SU-DHL-6 (cell line): ENCODE results near the gene CASS4.

Experiments
- CTCF ChIP-seq: fragments of 200-600 bp; sonication (generic); IDR thresholded peaks from one replicate; pipeline ENCODE4 v1.5.1; 2017; ENCODE audit warnings: antibody characterized with exemption, mild to moderate bottlenecking, low read length, moderate library complexity; ENCODE audit not compliant: insufficient read depth, poor library complexity, severe bottlenecking
- EZH2phosphoT487 ChIP-seq: fragments of 200-600 bp; sonication (generic), shearing (Covaris generic); conservative IDR thresholded peaks from 2 replicates; pipeline ENCODE4 v1.6.1; 2018; ENCODE audit warnings: mild to moderate bottlenecking, antibody characterized with exemption, low read length, moderate library complexity, mixed read lengths

- TF ChIP-seq CTCF (no peak), EZH2phosphoT487 (no peak)
Observed at GRCh38 chr20:56430461-56430860, 18.4 kb downstream of the CASS4 start.
